Fibroblast of pulmonary artery (primary cell): ENCODE measurements around the gene MYO5A.
A peak's percentile ranks its signal among the peaks of the same experiment; 100 is the strongest.

Experiments used
- DNase-seq: peaks from one replicate; pipeline ENCODE4 v3.0.0-alpha.2; 2010; ENCODE audit warnings: low read depth
- H3K4me3 ChIP-seq: replicated peaks from 2 replicates; pipeline ENCODE4 v1.5.1; 2011; ENCODE audit warnings: low read depth, mild to moderate bottlenecking, control low read depth, low read length, moderate library complexity
- CTCF ChIP-seq: IDR thresholded peaks from 2 replicates; pipeline ENCODE4 v1.5.1; 2011; ENCODE audit warnings: mild to moderate bottlenecking, control low read depth, low read length, inconsistent platforms; ENCODE audit errors: missing control alignments

MYO5A gene

GRCh38 chr15:52262364-52262763 lies 266.3 kb downstream of the MYO5A start:
- no peak for DNase-seq
- H3K4me3 ChIP-seq: no peak overlapping the region
- no peak for TF ChIP-seq CTCF

GRCh38 chr15:52261498-52262242 lies 267.0 kb downstream of the MYO5A start:
- no peak for TF ChIP-seq CTCF
- no peak overlapping the region for H3K4me3 ChIP-seq
- peak; percentile 87 for DNase-seq

- H3K4me3 ChIP-seq: no peak overlapping the region
- no peak for DNase-seq
- TF ChIP-seq CTCF: no peak
These were observed 267.7 kb downstream of the MYO5A start for GRCh38 chr15:52261026-52261425.

- no peak for DNase-seq
- no peak for TF ChIP-seq CTCF
- no peak overlapping the region for H3K4me3 ChIP-seq
These were observed 269.2 kb downstream of the MYO5A start for GRCh38 chr15:52259503-52259902.

GRCh38 chr15:52258461-52258860 lies 270.2 kb downstream of the MYO5A start:
- H3K4me3 ChIP-seq: no peak overlapping the region
- DNase-seq: no peak
- TF ChIP-seq CTCF: no peak

- no peak for TF ChIP-seq CTCF
- no peak overlapping the region for H3K4me3 ChIP-seq
- peak; percentile 50 for DNase-seq
These were observed 271.0 kb downstream of the MYO5A start for GRCh38 chr15:52257734-52258062.
